ENCODE measurements around the gene CDHR3.

DNA sequence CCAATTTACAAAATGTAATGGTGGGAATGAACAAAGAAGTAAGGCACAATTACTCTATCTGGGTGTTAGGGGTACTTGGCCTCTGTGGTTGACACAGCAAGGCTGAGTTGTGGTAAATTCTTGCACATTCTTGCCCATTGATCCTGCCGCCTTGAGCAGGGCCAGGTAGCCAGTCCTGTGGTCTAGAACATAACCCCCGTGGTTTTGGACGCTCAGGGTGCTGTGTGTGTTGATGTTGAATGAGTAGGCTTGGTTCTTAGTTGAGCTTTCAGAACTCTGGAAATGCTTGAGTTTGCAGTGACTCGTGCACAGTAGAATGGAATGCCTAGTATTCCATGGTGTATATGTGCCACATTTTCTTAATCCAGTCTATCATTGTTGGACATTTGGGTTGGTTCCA lies 42.3 kb upstream of the CDHR3 start:
- TF ChIP-seq TAF1 (IDR thresholded peaks at IDR 0.05; ENCODE audit: low read depth, low read length) (no peak), BCL11A (IDR thresholded peaks at IDR 0.05; ENCODE audit: low read depth in 2 of 2, low read length in 2 of 2) (no peak), ASH2L (IDR thresholded peaks at IDR 0.05; ENCODE audit: low read length) (no peak), POLR2A (IDR thresholded peaks at IDR 0.05; ENCODE audit: control extremely low read depth in 1 of 2, low read depth in 2 of 2, low read length in 2 of 2) (no peak), ZNF274 (IDR thresholded peaks at IDR 0.05; ENCODE audit: borderline replicate concordance, extremely low read depth, low read length) (no peak), POLR2AphosphoS5 (IDR thresholded peaks at IDR 0.05; ENCODE audit: low read depth, low read length) (no peak), NRF1 (IDR thresholded peaks at IDR 0.05; ENCODE audit: low read depth, low read length) (no peak), EZH2 (IDR thresholded peaks at IDR 0.05; ENCODE audit: low read depth, low read length, severe bottlenecking) (no peak), SP4 (IDR thresholded peaks at IDR 0.05; ENCODE audit: low read length) (no peak), YY1 (IDR thresholded peaks at IDR 0.05; ENCODE audit: low read depth, low read length) (no peak), NANOG (IDR thresholded peaks at IDR 0.05; ENCODE audit: insufficient read depth, low read depth, low read length, poor library complexity, severe bottlenecking) (no peak)
- TF ChIP-seq, protein P1, sequence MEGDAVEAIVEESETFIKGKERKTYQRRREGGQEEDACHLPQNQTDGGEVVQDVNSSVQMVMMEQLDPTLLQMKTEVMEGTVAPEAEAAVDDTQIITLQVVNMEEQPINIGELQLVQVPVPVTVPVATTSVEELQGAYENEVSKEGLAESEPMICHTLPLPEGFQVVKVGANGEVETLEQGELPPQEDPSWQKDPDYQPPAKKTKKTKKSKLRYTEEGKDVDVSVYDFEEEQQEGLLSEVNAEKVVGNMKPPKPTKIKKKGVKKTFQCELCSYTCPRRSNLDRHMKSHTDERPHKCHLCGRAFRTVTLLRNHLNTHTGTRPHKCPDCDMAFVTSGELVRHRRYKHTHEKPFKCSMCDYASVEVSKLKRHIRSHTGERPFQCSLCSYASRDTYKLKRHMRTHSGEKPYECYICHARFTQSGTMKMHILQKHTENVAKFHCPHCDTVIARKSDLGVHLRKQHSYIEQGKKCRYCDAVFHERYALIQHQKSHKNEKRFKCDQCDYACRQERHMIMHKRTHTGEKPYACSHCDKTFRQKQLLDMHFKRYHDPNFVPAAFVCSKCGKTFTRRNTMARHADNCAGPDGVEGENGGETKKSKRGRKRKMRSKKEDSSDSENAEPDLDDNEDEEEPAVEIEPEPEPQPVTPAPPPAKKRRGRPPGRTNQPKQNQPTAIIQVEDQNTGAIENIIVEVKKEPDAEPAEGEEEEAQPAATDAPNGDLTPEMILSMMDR (IDR thresholded peaks at IDR 0.05; ENCODE audit: control extremely low read depth in 1 of 3, insufficient read depth in 1 of 3, low read depth in 1 of 3, low read length in 3 of 3), result no peak
- TF ChIP-seq, protein P2, sequence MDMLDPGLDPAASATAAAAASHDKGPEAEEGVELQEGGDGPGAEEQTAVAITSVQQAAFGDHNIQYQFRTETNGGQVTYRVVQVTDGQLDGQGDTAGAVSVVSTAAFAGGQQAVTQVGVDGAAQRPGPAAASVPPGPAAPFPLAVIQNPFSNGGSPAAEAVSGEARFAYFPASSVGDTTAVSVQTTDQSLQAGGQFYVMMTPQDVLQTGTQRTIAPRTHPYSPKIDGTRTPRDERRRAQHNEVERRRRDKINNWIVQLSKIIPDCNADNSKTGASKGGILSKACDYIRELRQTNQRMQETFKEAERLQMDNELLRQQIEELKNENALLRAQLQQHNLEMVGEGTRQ (IDR thresholded peaks at IDR 0.05; ENCODE audit: low read length), result no peak
- TF ChIP-seq, protein P3, sequence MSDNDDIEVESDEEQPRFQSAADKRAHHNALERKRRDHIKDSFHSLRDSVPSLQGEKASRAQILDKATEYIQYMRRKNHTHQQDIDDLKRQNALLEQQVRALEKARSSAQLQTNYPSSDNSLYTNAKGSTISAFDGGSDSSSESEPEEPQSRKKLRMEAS (IDR thresholded peaks at IDR 0.05), result no peak
